Activated naive CD4-positive, alpha-beta T cell treated with anti-CD3 and anti-CD28 coated beads, Interleukin-2, amount 50 U/mL, for 72 hours (primary cell): ENCODE results near the gene SNRPD2. TPM values are rescaled to one million over a fixed set of nuclear protein-coding genes. Genes with fewer than 3 reads are reported as not detected.
"Not testable (repeated sequence)": the region's sequence is repeated elsewhere in the genome, so short reads cannot be mapped to it uniquely, and the experiment has no call there.

ENCODE experiments used
- ATAC-seq, 2 donors: fragments of 150-1000 bp; cut with Tn5 transposase; 2 replicates each; pipeline ENCODE4 v1.10.0; 2021; ENCODE audit warnings: mild to moderate bottlenecking in 2 of 2, moderate library complexity in 2 of 2
- DNase-seq, 2 donors: peaks; one replicate each; pipeline ENCODE4 v3.0.0; 2021 to 2022; ENCODE audit warnings: low spot score in 2 of 2
- H3K27ac Mint-ChIP-seq, 2 donors: one replicate each; pipeline ENCODE4 v1.8.0; 2022; ENCODE audit warnings: mild to moderate bottlenecking in 2 of 2, mixed read lengths in 2 of 2
- H3K36me3 Mint-ChIP-seq, 2 donors: one replicate each; pipeline ENCODE4 v1.8.0; 2022; ENCODE audit warnings: mixed read lengths in 2 of 2
- H3K9me3 Mint-ChIP-seq, 2 donors: one replicate each; pipeline ENCODE4 v1.8.0; 2022; ENCODE audit warnings: mixed read lengths in 2 of 2
- total RNA-seq, 2 donors: library from RNA; stranded (reverse); gene quantifications; one replicate each; pipeline ENCODE4 v1.2.3, GENCODE V29; 2022

Gene SNRPD2
- total RNA-seq, 2 donors from 2014 or later = 755 to 839 TPM

GRCh38 chr19:45711851-45712698 lies 20.3 kb upstream of the SNRPD2 start:
- DNase-seq = no peak
- ATAC-seq = no peak
- Mint-ChIP-seq H3K36me3 (peaks cover 13% of the 10 kb centered on the region in 2 donors), H3K27ac (no peak overlapping the region), H3K9me3 (no peaks in the 10 kb centered on the region)

- ATAC-seq (no peak), DNase-seq (no peak)
- Mint-ChIP-seq H3K9me3 (no peaks in the 10 kb centered on the region), H3K27ac (peak overlapping the region in 1 of 2 donors; percentile 57), H3K36me3 (no peaks in the 10 kb centered on the region)
Measured at GRCh38 chr19:45710356-45711130, 18.8 kb upstream of the SNRPD2 start.

- H3K9me3 Mint-ChIP-seq = no peaks in the 10 kb centered on the region
- peaks cover 5 to 8% of the 10 kb centered on the region in 2 donors for H3K36me3 Mint-ChIP-seq
- ATAC-seq (no peak), DNase-seq (no peak)
- no peak overlapping the region for H3K27ac Mint-ChIP-seq
Measured at GRCh38 chr19:45705710-45706415, 14.1 kb upstream of the SNRPD2 start.

GRCh38 chr19:45705115-45705514 lies 13.4 kb upstream of the SNRPD2 start:
- H3K36me3 Mint-ChIP-seq = peaks cover 5 to 8% of the 10 kb centered on the region in 2 donors
- no peaks in the 10 kb centered on the region for H3K9me3 Mint-ChIP-seq
- no peak for ATAC-seq
- H3K27ac Mint-ChIP-seq = no peak overlapping the region
- no peak for DNase-seq

GRCh38 chr19:45701676-45702075 lies 9.9 kb upstream of the SNRPD2 start:
- Mint-ChIP-seq H3K36me3 (peaks cover 11 to 15% of the 10 kb centered on the region in 2 donors), H3K9me3 (no peaks in the 10 kb centered on the region), H3K27ac (no peak overlapping the region)
- DNase-seq = no peak
- ATAC-seq = no peak

- Mint-ChIP-seq H3K27ac (peak overlapping the region; percentile 96), H3K36me3 (peaks cover 24 to 26% of the 10 kb centered on the region in 2 donors), H3K9me3 (no peaks in the 10 kb centered on the region)
- DNase-seq (peak; percentile 83 to 85), ATAC-seq (no peak)
Measured at GRCh38 chr19:45693106-45693788, 1.5 kb upstream of the SNRPD2 start.

GRCh38 chr19:45692187-45693105 lies 693 bp upstream of the SNRPD2 start, which contains the start of gene QPCTL:
Gene QPCTL (plus strand): TSS chr19:45692666. CDS start chr19:45692704, 38 bp downstream.
- Mint-ChIP-seq H3K9me3 (no peaks in the 10 kb centered on the region), H3K36me3 (peaks cover 20 to 23% of the 10 kb centered on the region in 2 donors), H3K27ac (peak within 1 kb of the TSS; percentile 96 to 100)
- peak; percentile 88 to 94 for ATAC-seq
- DNase-seq = peak; percentile 94 to 99

GRCh38 chr19:45687599-45687998 lies 4.2 kb downstream of the SNRPD2 start:
- H3K36me3 Mint-ChIP-seq = peaks cover 12 to 18% of the 10 kb centered on the region in 2 donors
- ATAC-seq (no peak), DNase-seq (no peak)
- no peak overlapping the region for H3K27ac Mint-ChIP-seq
- H3K9me3 Mint-ChIP-seq = no peaks in the 10 kb centered on the region

GRCh38 chr19:45685045-45685444 lies 6.7 kb downstream of the SNRPD2 start:
- not testable (repeated sequence) for H3K9me3 Mint-ChIP-seq, ATAC-seq, DNase-seq
- Mint-ChIP-seq H3K36me3 (peaks cover 5 to 11% of the 10 kb centered on the region in 2 donors), H3K27ac (peak overlapping the region in 1 of 2 donors; percentile 76)

GRCh38 chr19:45682908-45683307 lies 8.8 kb downstream of the SNRPD2 start:
- ATAC-seq = no peak
- H3K9me3 Mint-ChIP-seq = no peaks in the 10 kb centered on the region
- H3K36me3 Mint-ChIP-seq = peaks cover 0 to 11% of the 10 kb centered on the region in 2 donors
- no peak overlapping the region for H3K27ac Mint-ChIP-seq
- DNase-seq = no peak

- Mint-ChIP-seq H3K27ac (peak overlapping the region in 1 of 2 donors; percentile 63), H3K36me3 (peaks cover 0 to 10% of the 10 kb centered on the region in 2 donors), H3K9me3 (no peaks in the 10 kb centered on the region)
- DNase-seq = no peak
- no peak for ATAC-seq
Measured at GRCh38 chr19:45682117-45682516, 9.6 kb downstream of the SNRPD2 start.

- peaks cover 0 to 4% of the 10 kb centered on the region in 2 donors for H3K36me3 Mint-ChIP-seq
- no peaks in the 10 kb centered on the region for H3K9me3 Mint-ChIP-seq
- ATAC-seq (peak; percentile 79 to 91), DNase-seq (peak; percentile 92 to 95)
- peak overlapping the region in 1 of 2 donors; percentile 63 for H3K27ac Mint-ChIP-seq
Measured at GRCh38 chr19:45681391-45682015, 10.2 kb downstream of the SNRPD2 start.

GRCh38 chr19:45677351-45678230 lies 14.2 kb downstream of the SNRPD2 start:
- H3K36me3 Mint-ChIP-seq = no peaks in the 10 kb centered on the region
- peak; percentile 68 to 82 for DNase-seq
- peak; percentile 52 to 78 for ATAC-seq
- no peaks in the 10 kb centered on the region for H3K9me3 Mint-ChIP-seq
- H3K27ac Mint-ChIP-seq = no peak overlapping the region

GRCh38 chr19:45676851-45677263 lies 14.9 kb downstream of the SNRPD2 start:
- Mint-ChIP-seq H3K27ac (no peak overlapping the region), H3K36me3 (no peaks in the 10 kb centered on the region), H3K9me3 (no peaks in the 10 kb centered on the region)
- DNase-seq = peak in 1 of 2 donors; percentile 51
- ATAC-seq = peak; percentile 39 to 55
